ENCODE data around the gene OSBPL5. TPM values are rescaled to one million over a fixed set of nuclear protein-coding genes. Genes with fewer than 3 reads are reported as not detected.

OSBPL5 gene
- total and polyA plus RNA-seq, 2 donors (not counting 1 experiment from before 2014, with no cell fraction given) = 12.4 to 49.0 TPM

DNA sequence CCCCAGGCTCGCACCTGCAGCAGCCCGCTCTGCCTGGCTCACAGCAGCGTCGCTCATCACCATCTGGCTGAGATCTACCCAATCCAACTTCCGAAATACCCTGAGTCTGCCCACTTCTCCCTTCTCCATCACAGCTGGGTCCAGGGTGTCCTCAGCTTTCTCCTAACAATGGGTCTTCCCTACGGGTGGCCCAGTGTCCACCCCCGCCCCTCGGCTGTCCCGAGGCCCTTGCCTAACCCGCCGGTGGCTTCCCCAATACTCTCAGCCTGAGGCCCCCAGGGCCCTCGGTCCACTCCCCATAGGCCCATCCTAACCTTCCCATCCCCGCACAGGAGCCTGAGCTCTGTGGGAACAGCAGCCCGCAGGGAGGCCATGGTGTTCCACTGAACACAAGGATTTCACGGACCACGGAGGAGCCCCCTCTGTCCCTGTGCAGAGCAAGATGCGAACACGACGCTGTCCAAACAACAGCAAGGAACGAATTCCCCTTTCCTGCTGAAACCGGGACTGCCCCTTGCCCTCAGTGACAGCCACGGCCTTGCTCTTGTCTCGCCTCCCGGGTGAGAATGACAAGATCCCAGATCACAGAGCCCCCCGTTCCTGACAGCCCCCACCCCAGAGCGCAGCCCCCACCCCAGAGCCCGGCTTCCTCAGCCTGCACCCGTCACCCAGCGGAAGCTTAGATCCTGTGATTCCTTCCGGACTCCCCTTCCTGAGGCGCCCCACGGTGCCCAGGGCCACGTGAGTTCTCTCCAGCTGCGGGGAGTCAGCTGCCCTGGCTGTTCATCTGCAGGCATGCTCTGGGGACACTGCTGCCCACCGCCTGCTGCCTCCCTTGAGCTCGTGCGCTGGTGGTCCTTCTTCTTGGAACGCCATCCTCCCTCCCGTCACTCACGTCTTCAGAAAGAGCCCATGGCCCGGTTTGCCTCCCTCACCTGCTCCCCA, 59.0 kb downstream of the OSBPL5 start:
- Histone ChIP-seq H3K4me1 (ENCODE audit: control insufficient read depth, extremely low read depth, insufficient read depth, low read length) (no peaks in the 10 kb centered on the region), H3K27me3 (ENCODE audit: control insufficient read depth, insufficient read depth, low read length) (no peaks in the 10 kb centered on the region), H2AFZ (ENCODE audit: low read length) (no peak overlapping the region), H3K4me2 (ENCODE audit: extremely low read depth, insufficient read depth, low read length) (no peak overlapping the region), H3K27ac (ENCODE audit: insufficient read depth, low read length) (no peak overlapping the region), H3K9me3 (ENCODE audit: control insufficient read depth, insufficient read depth, low read depth, low read length) (no peaks in the 10 kb centered on the region), H3K4me3 (replicated peaks in 1 of 4; ENCODE audit: control extremely low read depth in 1 of 4, insufficient read depth in 1 of 4, low read depth in 3 of 4, low read length in 4 of 4) (no peak overlapping the region), H3K79me2 (ENCODE audit: control insufficient read depth, insufficient read depth, low read length) (no peaks in the 10 kb centered on the region), H3K36me3 (ENCODE audit: control insufficient read depth, insufficient read depth, low read length) (peaks cover 28% of the 10 kb centered on the region), H4K20me1 (ENCODE audit: control insufficient read depth, extremely low read depth, insufficient read depth, low read length) (no peaks in the 10 kb centered on the region), H3K9ac (ENCODE audit: insufficient read depth, low read length) (no peak overlapping the region)
- DNase-seq (ENCODE audit: low read depth in 2 of 2) = no peak
- TF ChIP-seq, protein P1, sequence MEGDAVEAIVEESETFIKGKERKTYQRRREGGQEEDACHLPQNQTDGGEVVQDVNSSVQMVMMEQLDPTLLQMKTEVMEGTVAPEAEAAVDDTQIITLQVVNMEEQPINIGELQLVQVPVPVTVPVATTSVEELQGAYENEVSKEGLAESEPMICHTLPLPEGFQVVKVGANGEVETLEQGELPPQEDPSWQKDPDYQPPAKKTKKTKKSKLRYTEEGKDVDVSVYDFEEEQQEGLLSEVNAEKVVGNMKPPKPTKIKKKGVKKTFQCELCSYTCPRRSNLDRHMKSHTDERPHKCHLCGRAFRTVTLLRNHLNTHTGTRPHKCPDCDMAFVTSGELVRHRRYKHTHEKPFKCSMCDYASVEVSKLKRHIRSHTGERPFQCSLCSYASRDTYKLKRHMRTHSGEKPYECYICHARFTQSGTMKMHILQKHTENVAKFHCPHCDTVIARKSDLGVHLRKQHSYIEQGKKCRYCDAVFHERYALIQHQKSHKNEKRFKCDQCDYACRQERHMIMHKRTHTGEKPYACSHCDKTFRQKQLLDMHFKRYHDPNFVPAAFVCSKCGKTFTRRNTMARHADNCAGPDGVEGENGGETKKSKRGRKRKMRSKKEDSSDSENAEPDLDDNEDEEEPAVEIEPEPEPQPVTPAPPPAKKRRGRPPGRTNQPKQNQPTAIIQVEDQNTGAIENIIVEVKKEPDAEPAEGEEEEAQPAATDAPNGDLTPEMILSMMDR (conservative IDR thresholded peaks at IDR 0.05 in 1 of 2, IDR thresholded peaks at IDR 0.05 in 1 of 2; ENCODE audit: low read depth in 1 of 2, low read length in 2 of 2) = no peak
- no peak for TF ChIP-seq EZH2 (IDR thresholded peaks at IDR 0.05; ENCODE audit: low read length, missing control alignments)

DNA sequence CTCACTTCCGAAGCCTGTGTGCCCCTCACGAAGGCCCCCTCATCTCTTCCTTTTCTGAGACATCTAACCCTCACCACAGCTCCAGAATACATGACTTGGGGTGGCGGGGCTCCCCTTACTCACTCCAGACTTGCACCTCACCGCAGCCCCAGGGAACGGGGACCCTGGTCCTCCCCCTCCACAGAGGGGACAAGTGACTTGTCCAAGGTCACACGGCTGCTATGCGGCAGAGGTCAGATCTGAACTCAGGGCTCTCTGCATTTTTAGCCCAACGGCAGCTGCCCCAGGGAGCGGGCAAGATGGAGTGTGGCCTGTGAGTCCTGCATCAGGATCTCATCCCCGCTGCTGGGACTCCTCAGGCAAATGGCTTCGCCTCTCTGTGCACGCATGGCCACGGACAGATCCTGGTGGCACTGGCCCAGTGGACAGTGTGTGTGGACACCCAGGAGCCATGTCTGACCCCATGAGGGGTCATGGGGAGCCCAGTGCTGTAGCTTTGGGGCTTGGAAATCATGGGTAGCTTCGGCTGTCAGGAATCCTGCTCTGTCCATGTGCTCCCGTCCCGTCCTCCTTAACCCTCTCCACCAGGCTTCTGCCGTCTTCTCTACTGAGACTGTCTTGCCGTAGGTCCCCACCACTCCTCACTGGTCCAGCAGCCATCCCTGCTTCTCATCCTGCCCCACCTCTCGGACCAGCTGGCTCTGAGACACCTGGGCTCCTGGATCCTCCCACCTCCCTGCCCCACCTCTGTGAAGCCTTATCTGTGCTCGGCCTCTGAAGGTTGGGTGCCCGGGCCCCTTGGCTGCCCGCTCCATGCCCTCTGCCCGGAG, 59.9 kb downstream of the OSBPL5 start:
- Histone ChIP-seq H3K27ac (ENCODE audit: insufficient read depth, low read length) (no peak overlapping the region), H3K9ac (ENCODE audit: insufficient read depth, low read length) (no peak overlapping the region), H3K9me3 (ENCODE audit: control insufficient read depth, insufficient read depth, low read depth, low read length) (no peaks in the 10 kb centered on the region), H3K4me3 (replicated peaks in 1 of 4; ENCODE audit: control extremely low read depth in 1 of 4, insufficient read depth in 1 of 4, low read depth in 3 of 4, low read length in 4 of 4) (no peak overlapping the region), H3K4me2 (ENCODE audit: extremely low read depth, insufficient read depth, low read length) (no peak overlapping the region), H4K20me1 (ENCODE audit: control insufficient read depth, extremely low read depth, insufficient read depth, low read length) (no peaks in the 10 kb centered on the region), H3K79me2 (ENCODE audit: control insufficient read depth, insufficient read depth, low read length) (no peaks in the 10 kb centered on the region), H3K4me1 (ENCODE audit: control insufficient read depth, extremely low read depth, insufficient read depth, low read length) (peaks cover 3% of the 10 kb centered on the region), H2AFZ (ENCODE audit: low read length) (no peak overlapping the region), H3K36me3 (ENCODE audit: control insufficient read depth, insufficient read depth, low read length) (peaks cover 26% of the 10 kb centered on the region), H3K27me3 (ENCODE audit: control insufficient read depth, insufficient read depth, low read length) (no peaks in the 10 kb centered on the region)
- no peak for TF ChIP-seq EZH2 (IDR thresholded peaks at IDR 0.05; ENCODE audit: low read length, missing control alignments)
- TF ChIP-seq, protein P1 (conservative IDR thresholded peaks at IDR 0.05 in 1 of 2, IDR thresholded peaks at IDR 0.05 in 1 of 2; ENCODE audit: low read depth in 1 of 2, low read length in 2 of 2) = no peak
- DNase-seq (ENCODE audit: low read depth in 2 of 2) = no peak
